Epidermal melanocyte (primary cell): ENCODE measurements around the gene DNAAF2.
"Not testable (repeated sequence)": the region's sequence is repeated elsewhere in the genome, so short reads cannot be mapped to it uniquely, and the experiment has no call there.

Source experiments
- DNase-seq: peaks from one replicate; pipeline ENCODE4 v3.0.0; 2011; ENCODE audit warnings: low spot score; ENCODE audit not compliant: insufficient read length

The DNAAF2 gene

GRCh38 chr14:49634547-49635334, at the start of gene DNAAF2:
Gene DNAAF2 (minus strand): TSS chr14:49635244. CDS start chr14:49635149, 95 bp downstream.
- peak; percentile 44 for DNase-seq

- DNase-seq: no peak
Observed at GRCh38 chr14:49679271-49679670, 44.2 kb upstream of the DNAAF2 start.

DNA sequence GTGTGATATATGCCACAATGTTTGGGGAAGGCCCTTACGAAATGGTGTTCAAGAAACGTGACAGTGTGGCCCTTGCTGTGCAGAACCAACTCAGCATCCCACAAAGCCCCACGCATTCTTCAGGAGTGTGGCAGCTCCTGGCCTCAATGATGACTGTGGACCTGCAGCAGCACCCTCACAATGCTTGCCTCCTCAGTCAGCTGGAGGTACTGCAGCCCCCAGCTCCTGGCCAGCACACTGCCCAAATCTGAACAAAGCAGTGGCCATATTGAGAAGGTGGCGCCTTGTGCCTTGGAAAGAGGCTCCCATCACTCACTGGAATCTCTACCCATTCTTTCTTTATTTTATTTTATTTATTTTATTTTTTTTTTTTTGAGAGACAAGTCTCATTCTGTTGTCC, 42.6 kb upstream of the DNAAF2 start:
- no peak for DNase-seq

GRCh38 chr14:49673586-49673985, 38.5 kb upstream of the DNAAF2 start:
- DNase-seq: no peak

GRCh38 chr14:49670475-49670874, 35.4 kb upstream of the DNAAF2 start:
- no peak for DNase-seq

DNA sequence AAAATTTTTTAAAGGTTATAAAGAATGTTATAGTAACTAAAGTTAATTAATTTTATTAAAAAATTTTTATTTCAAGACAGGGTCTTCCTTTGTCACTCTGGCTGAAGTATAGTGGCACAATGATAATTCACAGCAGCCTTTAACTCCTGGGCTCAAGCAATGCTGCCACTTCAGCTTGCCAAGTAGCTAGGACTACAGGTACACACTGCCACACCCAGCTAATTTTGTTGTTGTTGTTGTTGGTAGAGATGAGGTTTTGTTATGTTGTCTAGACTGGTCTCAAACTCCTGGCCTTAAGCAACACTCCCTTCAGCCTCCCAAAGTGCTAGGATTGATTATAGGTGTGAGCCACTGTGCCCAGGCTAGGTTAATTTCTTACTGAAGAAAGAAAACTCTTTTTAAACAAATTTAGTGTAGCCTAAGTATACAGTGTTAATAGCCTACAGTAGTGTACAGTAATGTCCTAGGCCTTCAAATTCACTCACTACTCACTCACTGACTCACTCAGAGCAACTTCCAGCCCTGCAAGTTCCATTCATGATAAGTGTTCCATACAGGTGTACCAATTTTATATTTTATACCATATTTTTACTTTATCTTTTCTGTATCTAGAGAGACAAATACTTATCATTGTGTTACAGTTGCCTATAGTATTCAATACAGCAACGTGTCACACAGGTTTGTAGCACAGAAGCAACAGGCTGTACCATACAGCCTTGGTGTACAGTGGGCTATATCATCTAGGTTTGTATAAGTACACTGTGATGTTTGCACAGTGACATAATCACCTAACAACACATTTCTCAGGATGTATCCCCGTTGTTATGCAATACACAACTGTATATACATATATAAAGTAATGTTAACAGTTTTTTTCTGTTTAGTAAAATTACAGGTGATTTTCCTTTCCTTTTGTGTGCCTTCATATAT, 24.7 kb upstream of the DNAAF2 start:
- no peak for DNase-seq

DNA sequence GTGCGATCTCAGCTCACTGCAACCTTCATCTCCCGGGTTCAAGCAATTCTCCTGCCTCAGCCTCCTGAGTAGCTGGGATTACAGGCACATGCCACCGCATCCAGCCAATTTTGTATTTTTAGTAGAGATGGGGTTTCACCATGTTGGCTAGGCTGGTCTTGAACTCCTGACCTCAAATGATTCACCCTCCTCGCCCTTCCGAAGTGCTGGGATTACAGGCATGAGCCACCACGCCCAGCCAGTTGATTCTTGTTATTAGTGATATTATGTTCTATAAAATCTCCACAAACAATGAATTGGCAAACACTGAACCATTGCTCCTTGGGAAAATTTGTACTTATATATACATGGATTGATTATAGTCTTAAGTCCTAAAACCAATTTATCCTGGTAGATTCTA, 22.5 kb upstream of the DNAAF2 start:
- not testable (repeated sequence) for DNase-seq

GRCh38 chr14:49654511-49654910, 19.5 kb upstream of the DNAAF2 start:
- no peak for DNase-seq

GRCh38 chr14:49653508-49653907, 18.5 kb upstream of the DNAAF2 start:
- DNase-seq: no peak

GRCh38 chr14:49642163-49642562, 7.1 kb upstream of the DNAAF2 start:
- DNase-seq: no peak

DNA sequence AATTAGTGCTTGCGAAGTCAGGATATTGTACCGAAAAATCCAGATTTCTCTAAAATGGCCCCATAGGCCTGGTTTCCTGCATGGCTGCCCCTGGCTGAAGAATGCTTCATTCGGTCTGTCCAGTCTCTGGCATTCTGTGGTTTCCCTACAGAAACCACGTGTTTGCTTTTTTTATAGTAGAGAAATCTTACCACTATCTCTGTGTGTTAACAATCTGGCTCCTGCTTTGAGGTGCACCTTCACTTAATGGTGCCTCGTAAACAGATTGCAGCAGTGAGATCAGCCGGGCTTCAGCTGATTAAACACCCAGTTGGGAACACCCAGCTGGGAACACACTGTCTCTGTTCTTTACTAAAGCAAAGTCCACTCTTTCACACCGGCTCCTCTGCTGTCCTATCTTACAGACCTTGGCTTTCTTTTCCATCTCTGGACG, 6.7 kb upstream of the DNAAF2 start:
- no peak for DNase-seq

DNA sequence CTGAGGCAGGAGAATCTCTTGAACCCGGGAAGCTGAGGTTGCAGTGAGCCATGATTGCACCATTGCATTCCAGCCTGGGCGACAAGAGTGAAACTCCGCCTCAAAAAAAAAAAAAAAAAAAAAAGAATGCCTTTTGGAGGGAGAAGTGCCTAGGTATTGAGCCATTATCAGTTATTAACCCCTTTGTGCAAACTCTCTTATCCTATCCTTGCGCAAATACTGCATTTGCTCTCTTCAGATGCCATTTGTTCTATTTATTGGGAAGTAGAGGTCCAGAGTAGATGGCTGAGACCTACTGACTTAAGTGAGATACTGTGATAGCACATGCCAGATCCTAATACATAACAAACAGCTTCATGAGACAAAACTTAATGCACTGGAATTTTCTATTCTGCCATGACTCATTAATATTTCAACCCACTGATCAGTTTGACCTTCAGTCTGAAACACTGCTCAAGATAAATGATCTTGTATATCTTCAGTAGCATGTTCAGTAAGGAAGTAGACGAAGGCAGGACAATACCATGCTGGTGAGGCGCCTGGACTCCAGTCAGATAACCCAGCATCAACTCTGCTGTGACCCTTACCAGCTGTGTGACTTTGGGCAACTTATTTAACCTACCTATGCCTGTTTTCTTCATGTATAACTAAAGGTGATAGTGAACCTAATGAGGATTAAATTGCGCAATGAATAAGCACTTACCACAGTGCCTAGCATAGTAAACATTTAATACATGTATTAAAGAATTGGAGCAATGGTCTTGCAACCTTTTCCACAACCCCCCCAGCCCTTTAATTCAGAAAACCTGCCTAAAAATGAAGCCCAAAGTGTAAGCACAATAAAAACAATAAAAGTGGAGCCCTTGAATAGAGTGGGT, 5.7 kb upstream of the DNAAF2 start:
- DNase-seq: no peak

DNA sequence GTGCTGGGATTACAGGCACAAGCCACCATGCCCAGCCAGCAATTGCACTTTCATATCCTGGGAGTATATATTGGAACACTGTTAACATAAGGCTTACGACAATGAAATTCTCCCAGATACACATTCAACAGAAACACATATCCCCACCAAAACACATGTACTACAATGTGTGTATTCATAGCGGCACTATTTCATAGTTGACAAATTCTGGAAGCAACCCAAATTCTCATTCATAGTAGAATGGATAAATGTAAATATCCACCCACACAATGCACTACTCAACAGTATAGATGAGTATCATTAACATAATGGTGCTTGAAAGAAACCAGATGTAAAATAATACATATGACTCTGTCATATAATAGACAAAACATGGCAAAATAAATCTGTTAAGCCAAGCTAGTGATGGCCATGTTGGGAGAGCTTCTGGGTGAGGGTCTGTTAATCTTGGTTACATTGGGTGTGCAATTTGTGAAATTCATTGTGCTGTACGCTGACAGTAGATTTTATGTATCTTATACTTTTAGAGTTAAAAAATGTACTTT, 2.6 kb upstream of the DNAAF2 start:
- DNase-seq: no peak

DNA sequence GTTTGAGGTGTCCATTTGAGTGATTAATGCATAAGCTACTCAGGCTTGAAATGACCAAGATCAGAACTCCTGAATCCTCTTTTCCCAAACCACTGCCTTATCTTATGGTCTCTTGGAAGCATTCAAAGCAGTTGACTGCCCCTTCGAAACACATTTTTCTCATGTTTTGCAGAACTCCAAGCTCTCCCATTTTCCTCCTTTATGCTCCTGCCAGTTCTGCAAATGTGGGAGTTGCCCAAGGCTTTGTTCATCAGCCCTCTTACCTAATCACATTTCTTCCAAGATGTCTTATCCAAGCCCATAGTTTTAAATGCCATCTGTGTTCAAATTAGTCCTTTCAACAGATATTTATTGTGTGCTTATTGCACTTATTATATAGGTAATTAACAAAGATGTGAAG, 1.8 kb upstream of the DNAAF2 start:
- DNase-seq: no peak

- DNase-seq: peak; percentile 75
Observed at GRCh38 chr14:49633640-49634546, 1.2 kb downstream of the DNAAF2 start.

GRCh38 chr14:49623941-49624839, 10.9 kb downstream of the DNAAF2 start:
- DNase-seq: no peak

- no peak for DNase-seq
Observed at GRCh38 chr14:49623387-49623786, 11.7 kb downstream of the DNAAF2 start.

DNA sequence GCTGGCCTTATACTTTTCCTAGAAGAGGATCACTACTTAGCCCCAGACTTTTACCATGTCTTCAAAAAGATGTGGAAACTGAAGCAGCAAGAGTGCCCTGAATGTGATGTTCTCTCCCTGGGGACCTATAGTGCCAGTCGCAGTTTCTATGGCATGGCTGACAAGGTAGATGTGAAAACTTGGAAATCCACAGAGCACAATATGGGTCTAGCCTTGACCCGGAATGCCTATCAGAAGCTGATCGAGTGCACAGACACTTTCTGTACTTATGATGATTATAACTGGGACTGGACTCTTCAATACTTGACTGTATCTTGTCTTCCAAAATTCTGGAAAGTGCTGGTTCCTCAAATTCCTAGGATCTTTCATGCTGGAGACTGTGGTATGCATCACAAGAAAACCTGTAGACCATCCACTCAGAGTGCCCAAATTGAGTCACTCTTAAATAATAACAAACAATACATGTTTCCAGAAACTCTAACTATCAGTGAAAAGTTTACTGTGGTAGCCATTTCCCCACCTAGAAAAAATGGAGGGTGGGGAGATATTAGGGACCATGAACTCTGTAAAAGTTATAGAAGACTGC, 12.9 kb downstream of the DNAAF2 start:
- no peak for DNase-seq
